Renal cortex interstitium (tissue), 15 donors: ENCODE measurements around the gene KRTAP10-6. TPM values are rescaled to one million over a fixed set of nuclear protein-coding genes. Genes with fewer than 3 reads are reported as not detected.
"Not testable (repeated sequence)": the region's sequence is repeated elsewhere in the genome, so short reads cannot be mapped to it uniquely, and the experiment has no call there.

Experiments used
- DNase-seq, 11 donors: peaks; one replicate each; pipeline ENCODE4 v3.0.0-alpha.2; 2013; ENCODE audit warnings: low read depth in 9 of 11, low spot score in 4 of 11; ENCODE audit errors: extremely low read depth in 1 of 11
- long read RNA-seq, 16 experiments: transcript quantifications; one replicate each; lab custom pipeline, GENCODE V29; 2026
- polyA plus RNA-seq, 3 donors: library from polyadenylated mRNA; unstranded; fragments of 120-200 nt; gene quantifications; one replicate each; pipeline ENCODE4 v1.2.1, GENCODE V29; 2013; ENCODE audit not compliant: insufficient read length in 3 of 3

Gene KRTAP10-6, protein sequence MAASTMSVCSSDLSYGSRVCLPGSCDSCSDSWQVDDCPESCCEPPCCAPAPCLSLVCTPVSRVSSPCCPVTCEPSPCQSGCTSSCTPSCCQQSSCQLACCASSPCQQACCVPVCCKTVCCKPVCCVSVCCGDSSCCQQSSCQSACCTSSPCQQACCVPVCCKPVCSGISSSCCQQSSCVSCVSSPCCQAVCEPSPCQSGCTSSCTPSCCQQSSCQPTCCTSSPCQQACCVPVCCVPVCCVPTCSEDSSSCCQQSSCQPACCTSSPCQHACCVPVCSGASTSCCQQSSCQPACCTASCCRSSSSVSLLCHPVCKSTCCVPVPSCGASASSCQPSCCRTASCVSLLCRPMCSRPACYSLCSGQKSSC
- not detected for polyA plus RNA-seq
- long read RNA-seq, donor 1 = 0 reads
- long read RNA-seq, donor 2 = 0 reads
- long read RNA-seq, donor 3 = 0 reads
- long read RNA-seq, donor 4 = 0 reads
- long read RNA-seq, donor 5 = 0 reads
- long read RNA-seq, donor 6 = 0 reads
- long read RNA-seq, donor 7 = 0 reads
- long read RNA-seq, donor 8 = 0 reads
- long read RNA-seq, donor 9 = 0 reads
- long read RNA-seq, donor 10 = 0 reads
- long read RNA-seq, donor 11 = 0 reads
- long read RNA-seq, donor 12 = 0 reads
- long read RNA-seq, donor 13 = 0 reads
- long read RNA-seq, donor 14 = 0 reads
- long read RNA-seq, donor 15 = 0 reads
- long read RNA-seq, donor 16 = 0 reads

DNA sequence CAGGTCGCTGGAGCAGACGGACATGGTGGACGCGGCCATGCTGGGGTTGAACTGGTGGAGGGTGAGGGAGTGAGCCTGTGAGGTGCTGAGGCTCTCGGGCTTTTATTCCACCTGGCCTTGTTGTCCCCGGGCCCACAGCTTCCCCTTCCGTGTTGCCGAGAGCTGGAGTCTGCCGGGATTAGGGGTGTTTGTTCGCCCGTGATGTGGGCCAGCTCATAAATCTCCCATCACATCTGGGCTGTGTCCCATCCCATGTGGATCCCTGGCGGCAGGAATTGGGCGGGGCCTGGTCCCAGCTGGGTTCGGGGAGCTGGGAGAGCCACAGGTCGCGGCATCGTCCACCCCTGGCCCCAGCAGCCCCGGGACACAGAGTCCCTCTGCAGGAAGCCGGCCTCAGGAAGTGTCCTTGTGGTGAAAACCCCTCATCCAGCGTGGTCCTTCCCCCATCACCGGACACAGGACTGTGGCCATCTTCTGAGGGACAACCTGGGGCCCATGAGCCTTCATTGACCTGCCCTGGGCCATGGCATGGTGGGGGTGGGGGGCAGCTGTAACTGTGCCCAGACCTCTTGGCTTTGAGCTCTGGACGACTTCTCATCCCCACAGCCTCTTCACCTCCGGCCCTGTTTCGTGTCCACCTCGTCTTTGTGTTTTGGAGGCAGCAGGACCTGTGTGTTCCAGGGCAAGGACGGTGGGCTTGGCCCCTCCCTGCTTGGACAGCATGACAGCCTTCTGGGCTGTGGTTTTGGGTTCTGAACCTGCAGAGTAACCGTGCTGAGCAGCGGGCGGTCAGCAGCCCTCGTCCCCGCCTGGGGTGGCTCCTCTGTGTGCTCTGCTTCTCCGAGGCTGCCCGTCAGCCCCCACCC, at the start of gene KRTAP10-6:
TSS of gene KRTAP10-6 (minus strand) at position 60 of the 866 bp plus-strand sequence. CDS start at position 39, 21 bp downstream.
- DNase-seq = no peak

DNA sequence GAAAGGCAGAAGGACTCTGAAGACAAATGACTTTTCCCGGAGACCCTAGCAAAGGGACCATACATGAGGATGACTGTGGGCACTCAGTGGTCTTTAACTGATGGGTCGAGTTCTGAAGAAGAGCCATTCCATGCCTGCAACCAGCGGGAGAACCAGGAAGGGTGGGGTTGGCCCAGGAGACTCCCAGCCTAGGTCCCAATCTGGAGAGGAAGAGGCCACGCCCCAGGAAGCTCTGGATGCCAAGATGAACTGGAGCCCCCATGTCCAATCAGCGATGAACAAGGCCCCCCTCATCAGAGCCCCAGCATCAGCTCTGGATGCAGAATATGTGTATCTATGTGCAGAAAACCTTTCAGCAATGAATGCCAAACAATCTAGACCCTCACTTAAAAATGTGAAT, 48.5 kb upstream of the KRTAP10-6 start:
- no peak for DNase-seq

DNA sequence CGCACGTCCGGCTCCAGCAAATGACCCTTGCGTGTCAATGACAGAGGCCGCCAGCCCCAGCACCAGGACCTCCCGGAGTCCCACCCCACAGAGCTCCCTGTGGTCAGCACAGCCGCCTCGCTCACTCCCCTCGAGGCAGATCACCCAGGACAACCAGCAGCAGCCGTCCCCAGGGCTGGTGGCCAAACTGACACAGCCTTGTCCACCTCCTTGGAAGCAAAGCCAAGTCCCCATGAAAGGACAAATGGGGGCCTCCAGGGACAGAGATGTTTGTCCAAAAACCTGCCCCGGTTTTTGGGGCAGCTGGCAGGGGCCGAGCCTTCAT, 47.0 kb upstream of the KRTAP10-6 start:
- DNase-seq = no peak

DNA sequence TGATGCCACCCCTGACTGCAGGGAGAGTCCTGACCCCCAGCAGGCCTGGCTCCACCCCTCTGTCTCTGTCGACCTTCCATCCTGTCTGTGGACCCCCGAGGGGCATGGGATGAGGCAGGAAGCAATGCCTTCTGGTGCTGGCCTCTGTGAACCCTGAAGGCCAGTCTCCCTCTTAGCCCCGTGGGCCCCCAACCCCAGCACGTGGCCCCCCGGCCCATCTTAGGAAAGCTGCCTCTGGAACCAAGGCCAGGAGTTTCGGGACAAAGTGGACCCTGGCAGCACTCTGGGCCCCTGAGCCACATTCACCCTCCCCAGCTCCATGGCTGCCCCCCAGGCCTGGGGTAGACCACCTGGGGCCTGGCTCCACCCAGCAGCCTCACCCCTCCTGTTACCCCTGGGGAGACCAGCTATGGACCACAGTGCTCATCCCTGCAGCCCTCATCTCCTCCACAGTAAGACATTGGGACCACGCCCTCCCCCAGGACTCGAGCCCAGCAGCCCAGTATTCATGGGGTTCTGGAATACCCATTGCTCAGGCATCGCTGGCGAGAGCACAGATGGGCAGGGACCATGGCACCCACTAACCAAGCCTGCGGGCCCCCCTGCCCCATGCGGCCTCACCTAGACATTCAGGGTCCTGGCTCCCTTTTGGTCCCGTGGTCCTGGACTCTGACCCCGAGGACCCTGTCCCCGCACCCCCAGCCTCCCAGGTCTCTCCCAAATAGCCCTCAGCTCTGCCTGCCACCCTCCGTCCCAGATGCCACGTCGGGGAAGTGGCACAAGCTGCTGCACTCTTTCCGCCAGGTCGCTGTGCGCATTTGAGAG, 46.4 kb upstream of the KRTAP10-6 start:
- not testable (repeated sequence) for DNase-seq

DNA sequence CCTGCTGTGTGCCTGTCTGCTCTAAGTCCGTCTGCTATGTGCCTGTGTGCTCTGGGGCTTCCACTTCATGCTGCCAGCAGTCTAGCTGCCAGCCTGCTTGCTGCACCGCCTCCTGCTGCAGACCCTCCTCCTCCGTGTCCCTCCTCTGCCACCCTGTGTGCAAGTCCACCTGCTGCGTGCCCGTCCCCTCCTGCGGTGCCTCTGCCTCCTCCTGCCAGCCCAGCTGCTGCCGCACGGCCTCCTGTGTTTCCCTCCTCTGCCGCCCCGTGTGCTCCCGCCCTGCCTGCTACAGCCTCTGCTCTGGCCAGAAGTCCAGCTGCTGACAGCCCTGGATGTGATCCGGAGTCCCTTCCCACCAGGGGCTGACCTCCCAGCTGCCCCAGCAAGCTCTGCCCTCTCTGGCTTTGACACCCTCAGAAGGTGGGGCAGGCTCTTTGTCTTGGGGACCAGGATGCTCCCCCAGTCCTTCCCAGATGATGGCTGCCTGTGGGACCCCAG, 45.6 kb upstream of the KRTAP10-6 start:
- not testable (repeated sequence) for DNase-seq

DNA sequence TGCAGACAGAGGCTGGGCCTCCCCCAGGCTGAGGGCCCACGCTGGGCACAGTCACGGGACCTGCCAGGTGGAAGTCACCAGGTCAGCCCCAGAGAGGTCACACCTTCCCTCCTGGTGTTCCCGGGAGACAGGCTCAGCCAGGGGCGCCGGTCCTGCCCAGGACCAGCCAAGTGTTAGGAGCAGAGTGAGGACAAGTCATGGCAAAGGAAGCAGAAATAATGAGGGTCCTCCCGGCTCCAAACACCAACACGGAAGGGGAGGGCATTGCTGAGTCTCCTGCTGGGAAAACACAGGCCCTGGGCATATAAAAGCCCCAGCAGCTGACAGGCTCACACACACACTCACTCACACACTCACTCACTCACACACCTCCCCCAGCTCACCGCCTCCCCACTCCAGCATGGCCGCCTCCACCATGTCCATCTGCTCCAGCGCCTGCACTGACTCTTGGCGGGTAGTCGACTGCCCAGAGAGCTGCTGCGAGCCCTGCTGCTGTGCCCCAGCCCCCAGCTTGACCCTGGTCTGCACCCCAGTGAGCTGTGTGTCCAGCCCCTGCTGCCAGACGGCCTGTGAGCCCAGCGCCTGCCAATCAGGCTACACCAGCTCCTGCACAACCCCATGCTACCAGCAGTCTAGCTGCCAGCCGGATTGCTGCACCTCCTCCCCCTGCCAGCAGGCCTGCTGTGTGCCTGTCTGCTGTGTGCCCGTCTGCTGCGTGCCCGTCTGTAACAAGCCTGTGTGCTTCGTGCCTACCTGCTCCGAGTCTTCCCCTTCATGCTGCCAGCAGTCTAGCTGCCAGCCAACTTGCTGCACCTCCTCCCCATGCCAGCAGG, 44.9 kb upstream of the KRTAP10-6 start, which contains the start of gene KRTAP10-10:
TSS of gene KRTAP10-10 (plus strand) at position 339 of the 833 bp plus-strand sequence. CDS start at position 401, 62 bp downstream.
- no peak for DNase-seq

DNA sequence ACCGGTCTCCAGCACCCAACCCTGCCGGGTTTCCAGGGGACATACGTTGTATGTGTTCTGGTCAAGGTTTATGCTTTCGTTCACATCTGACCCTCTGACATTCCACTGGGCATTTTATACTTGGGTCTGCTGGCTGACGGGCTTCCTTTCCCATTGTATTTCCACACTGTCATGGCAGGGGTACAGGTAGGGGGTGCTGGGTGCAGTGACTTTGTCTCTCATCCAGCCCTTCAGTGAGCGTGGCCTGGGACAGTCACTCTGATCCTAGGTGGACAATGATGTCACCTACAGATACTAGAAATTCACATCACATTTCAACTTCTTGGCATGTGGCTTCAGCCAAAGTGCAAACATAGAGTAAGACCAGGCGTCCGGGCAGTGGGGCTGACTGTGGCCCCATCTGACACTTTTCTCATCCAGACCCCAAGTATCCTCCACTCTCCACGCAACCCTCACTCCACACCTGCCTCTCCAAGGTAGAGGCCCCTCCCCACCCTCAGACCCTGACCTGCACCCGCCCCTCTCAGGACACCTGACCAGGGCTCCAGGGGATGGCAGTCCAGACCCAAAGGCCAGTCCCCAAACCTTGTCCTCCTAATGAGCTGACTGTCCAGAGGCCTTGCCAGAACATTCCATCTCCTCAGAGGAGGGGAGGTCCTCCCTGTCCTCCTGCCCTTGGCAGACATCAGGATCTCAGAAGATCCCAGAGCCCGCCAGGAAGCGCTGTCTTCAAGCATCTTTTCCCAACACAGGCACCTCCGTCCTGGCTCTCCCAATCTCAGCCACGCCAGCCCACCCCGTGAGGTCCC, 44.1 kb upstream of the KRTAP10-6 start:
- no peak for DNase-seq

DNA sequence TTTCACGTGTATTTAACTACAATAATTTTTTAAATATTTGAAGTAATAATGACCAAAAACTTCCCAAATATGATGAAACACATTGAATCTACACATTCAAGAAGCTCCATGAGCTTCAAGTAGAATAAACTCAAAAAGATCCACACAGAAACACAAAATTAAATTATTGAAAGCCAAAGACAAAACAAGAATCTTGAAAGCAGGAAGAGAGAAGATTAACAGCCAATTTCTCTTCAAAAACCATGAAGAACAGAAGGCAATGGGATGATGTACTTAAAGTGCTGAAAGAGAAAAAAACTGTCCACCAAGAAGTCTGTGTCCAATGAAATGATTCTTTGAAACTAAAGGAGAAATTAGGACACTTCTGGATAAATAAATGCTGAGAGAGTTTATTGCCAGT, 39.8 kb upstream of the KRTAP10-6 start:
- no peak for DNase-seq

DNA sequence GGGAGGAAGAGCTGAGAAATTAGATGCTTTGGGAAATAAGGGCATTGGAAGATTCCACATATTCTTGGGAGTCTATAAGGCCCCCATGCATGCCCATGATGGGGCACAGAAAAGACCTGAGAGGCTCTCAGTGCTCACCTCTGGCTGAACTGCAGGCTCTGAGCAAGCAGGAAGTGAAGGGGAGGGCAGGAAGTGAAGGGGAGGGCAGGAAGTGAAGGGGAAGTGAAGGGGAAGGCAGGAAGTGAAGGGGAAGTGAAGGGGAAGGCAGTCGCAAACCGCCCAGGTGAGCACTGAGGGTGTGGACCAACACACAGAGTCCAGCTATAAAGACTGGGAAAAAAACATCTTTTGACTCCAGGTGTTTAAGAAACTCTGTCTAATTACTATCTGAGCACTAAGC, 38.1 kb upstream of the KRTAP10-6 start:
- DNase-seq = no peak

DNA sequence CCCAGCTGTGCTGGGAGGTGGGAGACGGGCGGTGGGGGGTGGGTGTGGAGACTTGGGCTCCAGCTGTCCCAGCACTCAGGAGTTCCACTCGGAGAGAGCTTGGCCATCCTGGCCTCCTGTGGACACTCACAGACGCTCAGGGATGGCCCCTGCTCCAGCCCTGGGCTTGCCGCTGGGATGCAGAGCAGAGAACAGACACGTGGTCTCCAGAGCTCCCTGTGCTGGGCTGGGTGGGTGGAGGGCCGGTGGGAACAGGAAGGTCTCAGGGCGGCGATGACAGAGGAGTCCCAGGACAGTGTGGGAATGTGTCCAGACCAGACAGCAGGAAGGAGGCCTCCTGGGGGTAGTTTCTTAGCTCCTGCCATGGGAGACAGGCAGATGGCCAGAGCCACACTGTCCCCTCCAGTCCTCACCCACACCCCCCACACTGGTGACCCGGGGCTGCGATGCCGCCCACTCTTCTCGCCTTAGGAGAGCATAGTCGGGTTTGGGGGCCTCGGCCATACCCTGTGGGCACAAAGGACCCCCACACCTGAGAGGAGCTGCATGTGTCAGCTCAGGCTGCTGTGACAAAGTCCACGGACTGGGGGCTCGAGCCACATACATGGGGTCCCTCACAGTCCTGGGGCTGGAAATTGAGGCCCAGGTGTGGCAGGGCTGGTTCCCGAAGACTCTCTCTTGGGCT, 36.5 kb upstream of the KRTAP10-6 start:
- DNase-seq = no peak

DNA sequence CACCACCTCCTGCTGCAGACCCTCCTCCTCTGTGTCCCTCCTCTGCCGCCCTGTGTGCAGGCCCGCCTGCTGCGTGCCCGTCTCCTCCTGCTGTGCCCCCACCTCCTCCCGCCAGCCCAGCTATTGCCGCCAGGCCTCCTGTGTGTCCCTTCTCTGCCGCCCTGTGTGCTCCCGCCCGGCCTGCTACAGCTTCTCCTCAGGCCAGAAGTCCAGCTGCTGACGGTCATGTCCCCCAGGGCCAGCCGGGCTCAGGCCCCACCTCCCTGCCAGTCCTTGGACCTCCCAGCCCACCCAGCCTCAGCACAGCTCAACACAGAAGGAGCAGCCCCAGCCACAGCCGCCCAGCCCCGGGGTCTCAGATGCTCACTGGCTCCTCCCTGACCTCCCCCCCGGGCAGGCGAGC, 35.5 kb upstream of the KRTAP10-6 start:
- DNase-seq = not testable (repeated sequence)

DNA sequence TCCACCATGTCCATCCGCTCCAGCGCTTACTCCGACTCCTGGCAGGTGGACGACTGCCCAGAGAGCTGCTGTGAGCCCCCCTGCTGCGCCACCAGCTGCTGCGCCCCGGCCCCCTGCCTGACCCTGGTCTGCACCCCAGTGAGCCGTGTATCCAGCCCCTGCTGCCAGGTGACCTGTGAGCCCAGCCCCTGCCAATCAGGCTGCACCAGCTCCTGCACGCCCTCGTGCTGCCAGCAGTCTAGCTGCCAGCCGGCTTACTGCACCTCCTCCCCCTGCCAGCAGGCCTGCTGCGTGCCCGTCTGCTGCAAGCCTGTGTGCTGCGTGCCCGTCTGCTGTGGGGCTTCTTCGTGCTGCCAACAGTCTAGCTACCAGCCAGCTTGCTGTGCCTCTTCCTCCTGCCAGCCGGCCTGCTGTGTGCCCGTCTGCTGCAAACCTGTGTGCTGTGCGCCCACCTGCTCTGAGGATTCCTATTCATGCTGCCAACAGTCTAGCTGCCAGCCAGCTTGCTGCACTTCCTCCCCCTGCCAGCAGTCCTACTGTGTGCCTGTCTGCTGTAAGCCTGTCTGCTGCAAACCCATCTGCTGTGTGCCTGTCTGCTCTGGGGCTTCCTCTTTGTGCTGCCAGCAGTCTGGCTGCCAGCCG, 35.0 kb upstream of the KRTAP10-6 start:
- not testable (repeated sequence) for DNase-seq

DNA sequence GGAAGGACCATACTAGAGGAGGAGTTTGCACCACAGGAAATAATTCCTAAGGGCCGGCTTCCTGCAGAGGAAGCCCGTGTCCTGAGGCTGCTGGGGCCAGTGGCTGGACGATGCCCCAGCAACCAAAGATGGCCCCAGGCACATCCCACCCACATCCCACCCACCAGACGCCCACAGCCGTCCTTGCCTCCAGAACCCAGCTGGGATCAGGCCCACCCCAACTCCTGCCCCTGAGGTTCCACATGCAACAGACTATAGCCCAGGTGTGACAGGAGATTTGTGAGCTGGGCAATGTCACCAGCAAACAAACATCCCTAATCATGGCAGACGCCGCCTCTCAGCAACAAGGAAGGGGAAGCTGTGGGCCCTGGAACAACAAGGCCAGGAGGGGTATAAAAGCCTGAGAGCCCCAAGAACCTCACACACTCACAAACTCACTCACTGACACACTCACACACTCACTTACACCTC, 34.4 kb upstream of the KRTAP10-6 start, which contains the start of gene KRTAP10-9:
TSS of gene KRTAP10-9 (plus strand) at position 421 of the 471 bp plus-strand sequence. CDS start 79 bp downstream, outside the sequence.
- no peak for DNase-seq

DNA sequence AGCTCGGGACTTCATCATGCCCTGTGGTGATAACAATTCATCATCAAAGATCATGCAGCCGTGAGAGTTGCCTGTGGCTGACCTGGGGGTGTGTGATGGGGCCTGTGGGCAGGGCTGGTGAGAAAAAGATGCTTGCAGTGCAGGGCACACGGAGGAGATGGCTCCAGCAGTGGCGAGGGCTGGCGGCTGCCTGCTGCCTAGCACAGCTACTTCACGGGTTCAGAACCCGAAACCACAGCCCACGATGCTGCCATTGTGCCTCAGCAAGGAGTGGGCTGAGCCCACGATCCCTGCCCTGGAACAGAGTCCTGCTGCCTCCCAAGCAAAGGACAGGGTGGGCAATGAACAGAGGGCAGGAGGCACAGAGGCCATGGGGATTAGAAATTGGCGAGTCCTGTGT, 34.0 kb upstream of the KRTAP10-6 start:
- no peak for DNase-seq

DNA sequence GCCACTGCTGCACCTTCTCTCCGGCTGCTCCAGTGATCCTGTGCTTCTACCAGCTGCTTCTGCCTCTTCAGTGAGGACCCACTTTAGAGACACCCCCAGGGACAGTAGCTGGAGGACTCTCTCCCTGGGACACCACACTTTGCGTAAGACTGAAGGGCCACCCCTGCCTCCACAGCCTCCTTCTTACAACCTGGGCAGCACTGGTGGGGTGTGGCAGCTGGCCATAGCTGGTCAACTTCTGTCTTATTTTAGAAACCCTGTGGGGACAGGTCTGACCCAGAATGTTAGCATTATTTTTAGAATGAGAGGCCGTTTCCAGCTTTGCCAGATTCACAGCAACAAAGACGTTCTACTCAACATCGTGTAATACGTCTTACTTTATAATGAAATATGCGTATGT, 33.5 kb upstream of the KRTAP10-6 start:
- no peak for DNase-seq

DNA sequence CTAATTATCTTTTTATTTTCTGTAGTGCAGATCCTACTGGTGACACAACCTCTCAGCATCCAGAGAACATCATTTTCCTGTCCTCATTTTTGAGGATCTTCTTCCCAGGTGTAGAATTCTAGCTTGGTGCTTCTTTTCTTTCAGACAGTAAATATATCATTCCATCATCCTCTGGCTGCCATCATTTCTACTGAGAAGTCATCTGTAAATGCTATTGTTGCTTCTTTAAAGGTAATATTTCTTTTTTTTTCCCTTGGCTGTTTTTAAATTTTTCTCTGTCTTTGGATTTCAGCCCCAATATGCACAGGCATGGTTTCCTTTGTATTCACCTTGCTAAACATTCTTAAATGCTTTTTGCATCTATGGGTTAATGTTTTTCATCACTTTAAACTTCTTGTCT, 31.3 kb upstream of the KRTAP10-6 start:
- no peak for DNase-seq
